Epithelial cell of umbilical artery (primary cell): ENCODE measurements around the gene NFYB. TPM values are rescaled to one million over a fixed set of nuclear protein-coding genes. Genes with fewer than 3 reads are reported as not detected.

Source experiments
- total RNA-seq: library from RNA; depleted of rRNA; stranded (reverse); fragments of >200 nt; gene quantifications from 2 replicates; pipeline ENCODE4 v1.2.3, GENCODE V29; 2014

The NFYB gene
- 13.3 and 20.8 TPM in 2 replicates for total RNA-seq

GRCh38 chr12:104137902-104138796 is at the start of gene NFYB:
TSS of gene NFYB (minus strand) at chr12:104138210. CDS start at chr12:104135453, 2,757 bp downstream.

Other genes starting within 250 kb of the NFYB start
- 835 and 898 TPM in 2 replicates for gene HSP90B1, start 207.8 kb downstream of the NFYB start, total RNA-seq
- 21.1 and 32.8 TPM in 2 replicates for gene TDG, start 172.3 kb downstream of the NFYB start, total RNA-seq
- 0.32 and 2.6 TPM in 2 replicates for gene GLT8D2, start 88.0 kb downstream of the NFYB start, total RNA-seq
- gene HCFC2, start 73.7 kb downstream of the NFYB start, total RNA-seq: 10.7 and 24.0 TPM in 2 replicates
- gene TXNRD1, start 77.6 kb upstream of the NFYB start, total RNA-seq: 408 and 915 TPM in 2 replicates
- 1.9 and 10.3 TPM in 2 replicates for gene EID3, start 165.5 kb upstream of the NFYB start, total RNA-seq